ENCODE measurements around the gene FIBP. TPM values are rescaled to one million over a fixed set of nuclear protein-coding genes. Genes with fewer than 3 reads are reported as not detected.

Gene FIBP
- total and polyA plus RNA-seq, 2 donors from 2014 or later, result 58.0 to 105 TPM

GRCh38 chr11:65927904-65928397 lies 39.7 kb upstream of the FIBP start:
- Histone ChIP-seq H3K27ac (ENCODE audit: low read depth in 2 of 2, low read length in 2 of 2) (no peak overlapping the region), H3K27me3 (ENCODE audit: control insufficient read depth, insufficient read depth, low read length) (no peaks in the 10 kb centered on the region), H3K9ac (ENCODE audit: low read length in 3 of 3) (no peak overlapping the region), H3K4me1 (ENCODE audit: control insufficient read depth in 2 of 3, insufficient read depth in 2 of 3, low read depth in 1 of 3, low read length in 3 of 3) (no peaks in the 10 kb centered on the region), H3K36me3 (ENCODE audit: control insufficient read depth in 2 of 3, insufficient read depth in 3 of 3, low read length in 3 of 3) (no peaks in the 10 kb centered on the region), H3K9me3 (ENCODE audit: control insufficient read depth in 2 of 3, insufficient read depth in 1 of 3, low read length in 3 of 3) (no peaks in the 10 kb centered on the region), H3K4me3 (ENCODE audit: low read length in 3 of 3) (no peak overlapping the region)
- no peak for TF ChIP-seq CTCF (IDR thresholded peaks at IDR 0.05; ENCODE audit: borderline replicate concordance, extremely low read depth, insufficient read depth)
- DNase-seq (peak in 1 of 5 donors; percentile 53), FAIRE-seq (no peak)
- intact Hi-C loops (cut with DNase I), result no loop called here

- TF ChIP-seq CTCF (IDR thresholded peaks at IDR 0.05; ENCODE audit: borderline replicate concordance, extremely low read depth, insufficient read depth), result no peak
- Histone ChIP-seq H3K36me3 (ENCODE audit: control insufficient read depth in 2 of 3, insufficient read depth in 3 of 3, low read length in 3 of 3) (peaks cover 0 to 3% (median 2%) of the 10 kb centered on the region in 3 donors), H3K4me1 (ENCODE audit: control insufficient read depth in 2 of 3, insufficient read depth in 2 of 3, low read depth in 1 of 3, low read length in 3 of 3) (peaks cover 0 to 6% (median 4%) of the 10 kb centered on the region in 3 donors), H3K27ac (ENCODE audit: low read depth in 2 of 2, low read length in 2 of 2) (no peak overlapping the region), H3K9me3 (ENCODE audit: control insufficient read depth in 2 of 3, insufficient read depth in 1 of 3, low read length in 3 of 3) (no peaks in the 10 kb centered on the region), H3K9ac (ENCODE audit: low read length in 3 of 3) (no peak overlapping the region), H3K4me3 (ENCODE audit: low read length in 3 of 3) (no peak overlapping the region), H3K27me3 (ENCODE audit: control insufficient read depth, insufficient read depth, low read length) (no peaks in the 10 kb centered on the region)
- DNase-seq, result no peak
- no peak for FAIRE-seq
- intact Hi-C loops (cut with DNase I), result no loop called here
Observed at GRCh38 chr11:65925397-65925796, 37.1 kb upstream of the FIBP start.

- TF ChIP-seq CTCF (IDR thresholded peaks at IDR 0.05; ENCODE audit: borderline replicate concordance, extremely low read depth, insufficient read depth), result no peak
- Histone ChIP-seq H3K9ac (ENCODE audit: low read length in 3 of 3) (no peak overlapping the region), H3K4me3 (ENCODE audit: low read length in 3 of 3) (no peak overlapping the region), H3K4me1 (ENCODE audit: control insufficient read depth in 2 of 3, insufficient read depth in 2 of 3, low read depth in 1 of 3, low read length in 3 of 3) (peaks cover 0 to 16% (median 10%) of the 10 kb centered on the region in 3 donors), H3K27ac (ENCODE audit: low read depth in 2 of 2, low read length in 2 of 2) (no peak overlapping the region), H3K27me3 (ENCODE audit: control insufficient read depth, insufficient read depth, low read length) (no peaks in the 10 kb centered on the region), H3K9me3 (ENCODE audit: control insufficient read depth in 2 of 3, insufficient read depth in 1 of 3, low read length in 3 of 3) (no peaks in the 10 kb centered on the region), H3K36me3 (ENCODE audit: control insufficient read depth in 2 of 3, insufficient read depth in 3 of 3, low read length in 3 of 3) (peaks cover 0 to 3% (median 2%) of the 10 kb centered on the region in 3 donors)
- intact Hi-C loops (cut with DNase I), result no loop called here
- FAIRE-seq (no peak), DNase-seq (no peak)
Observed at GRCh38 chr11:65922565-65922964, 34.3 kb upstream of the FIBP start.

GRCh38 chr11:65921876-65922275 lies 33.6 kb upstream of the FIBP start:
- Histone ChIP-seq H3K9me3 (ENCODE audit: control insufficient read depth in 2 of 3, insufficient read depth in 1 of 3, low read length in 3 of 3) (no peaks in the 10 kb centered on the region), H3K9ac (ENCODE audit: low read length in 3 of 3) (no peak overlapping the region), H3K27me3 (ENCODE audit: control insufficient read depth, insufficient read depth, low read length) (no peaks in the 10 kb centered on the region), H3K36me3 (ENCODE audit: control insufficient read depth in 2 of 3, insufficient read depth in 3 of 3, low read length in 3 of 3) (peaks cover 0 to 3% (median 2%) of the 10 kb centered on the region in 3 donors), H3K4me1 (ENCODE audit: control insufficient read depth in 2 of 3, insufficient read depth in 2 of 3, low read depth in 1 of 3, low read length in 3 of 3) (peaks cover 0 to 23% (median 14%) of the 10 kb centered on the region in 3 donors), H3K4me3 (ENCODE audit: low read length in 3 of 3) (no peak overlapping the region), H3K27ac (ENCODE audit: low read depth in 2 of 2, low read length in 2 of 2) (no peak overlapping the region)
- intact Hi-C loops (cut with DNase I), result no loop called here
- no peak for TF ChIP-seq CTCF (IDR thresholded peaks at IDR 0.05; ENCODE audit: borderline replicate concordance, extremely low read depth, insufficient read depth)
- DNase-seq (no peak), FAIRE-seq (no peak)
